ENCODE results near the gene NDUFAF4. TPM values are rescaled to one million over a fixed set of nuclear protein-coding genes. Genes with fewer than 3 reads are reported as not detected.
A peak's percentile ranks its signal among the peaks of the same experiment; 100 is the strongest.

The NDUFAF4 gene
- 10.3 and 21.5 TPM in 2 replicates for total RNA-seq (2012; rRNA removed)

DNA sequence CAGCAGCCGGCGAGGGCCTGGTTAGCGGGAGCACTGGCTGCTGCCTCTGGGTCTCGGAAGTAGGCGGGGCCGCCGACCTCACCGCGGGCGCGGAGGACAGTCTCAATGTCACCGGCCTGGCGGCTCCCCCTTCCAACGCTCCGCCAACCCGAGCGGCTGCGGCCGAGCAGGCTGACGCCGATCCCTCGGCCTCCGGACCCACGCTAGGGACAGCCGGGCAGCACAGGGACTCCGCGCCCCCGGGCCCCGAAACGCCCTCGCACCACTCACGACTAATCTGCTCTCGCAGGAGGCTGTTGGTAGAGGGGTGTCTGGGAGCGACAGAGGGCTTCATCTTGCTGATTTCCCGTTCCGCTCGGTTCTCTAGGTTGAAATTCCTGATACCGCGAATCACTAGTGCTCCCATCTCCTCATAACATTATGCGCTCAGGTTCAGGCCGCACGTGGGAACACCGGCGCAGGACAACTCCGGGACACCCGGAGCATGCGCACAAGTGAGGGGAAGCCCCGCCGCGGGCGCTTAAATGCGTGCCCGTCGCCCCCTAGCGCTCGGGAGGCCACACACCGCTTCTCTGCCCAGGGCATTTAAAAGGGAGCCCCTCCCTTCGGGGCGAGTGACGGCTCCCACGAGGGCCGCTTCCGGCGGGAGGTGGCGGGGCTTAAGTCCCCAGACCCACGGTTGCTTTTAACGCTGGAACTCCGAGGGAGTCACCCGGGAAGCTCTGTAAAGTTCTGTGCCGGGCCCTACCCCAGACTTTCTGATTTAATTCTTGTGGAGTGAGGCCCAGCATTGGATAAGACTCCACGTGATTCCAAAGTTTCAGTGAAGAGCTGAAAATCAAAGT is at the start of gene NDUFAF4:
NDUFAF4 (minus strand) TSS at position 496 of the 845 bp plus-strand sequence; CDS start at position 406, 90 bp downstream.
- Histone ChIP-seq H3K4me3 (ENCODE audit: low read length) (peak within 1 kb of the TSS; percentile 93), H3K4me2 (ENCODE audit: low read length) (peak within 1 kb of the TSS; percentile 85), H3K36me3 (ENCODE audit: insufficient read depth, low read length) (peaks cover 25% of the 10 kb centered on the region), H3K27me3 (ENCODE audit: control insufficient read depth, insufficient read depth, low read length) (peaks cover 4% of the 10 kb centered on the region), H3K9ac (ENCODE audit: low read depth, low read length) (peak within 1 kb of the TSS; percentile 87), H3K9me3 (replicated peaks; ENCODE audit: low read length) (no peaks in the 10 kb centered on the region), H3K4me1 (ENCODE audit: control insufficient read depth, insufficient read depth, low read length) (peaks cover 17% of the 10 kb centered on the region)

DNA sequence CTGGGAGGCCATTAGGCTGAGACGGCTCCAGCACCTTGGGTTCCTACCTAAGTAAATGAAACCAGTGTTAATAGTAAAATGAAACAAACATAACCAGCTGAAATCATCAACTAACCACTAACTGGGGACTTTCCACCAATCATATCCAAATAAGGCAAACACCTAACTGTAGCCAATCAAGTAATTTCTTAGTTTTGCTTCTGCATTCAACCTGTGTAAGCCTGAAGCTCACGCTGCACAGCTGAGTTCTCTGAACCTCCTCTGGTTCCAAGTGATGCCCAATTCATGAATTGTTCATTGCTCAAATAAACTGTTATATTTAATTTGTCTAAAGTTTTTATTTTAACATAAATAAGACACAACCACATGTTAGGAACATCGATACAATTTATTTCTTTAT is 49.4 kb upstream of the NDUFAF4 start:
- H3K9me3 ChIP-seq (replicated peaks; ENCODE audit: low read length): no peaks in the 10 kb centered on the region
- H3K4me2 ChIP-seq (ENCODE audit: low read length): no peak overlapping the region
- H3K9ac ChIP-seq (ENCODE audit: low read depth, low read length): no peak overlapping the region
- H3K4me3 ChIP-seq (ENCODE audit: low read length): no peak overlapping the region
- H3K4me1 ChIP-seq (ENCODE audit: control insufficient read depth, insufficient read depth, low read length): no peaks in the 10 kb centered on the region
- H3K36me3 ChIP-seq (ENCODE audit: insufficient read depth, low read length): no peaks in the 10 kb centered on the region
- peaks cover 15% of the 10 kb centered on the region for H3K27me3 ChIP-seq (ENCODE audit: control insufficient read depth, insufficient read depth, low read length)

DNA sequence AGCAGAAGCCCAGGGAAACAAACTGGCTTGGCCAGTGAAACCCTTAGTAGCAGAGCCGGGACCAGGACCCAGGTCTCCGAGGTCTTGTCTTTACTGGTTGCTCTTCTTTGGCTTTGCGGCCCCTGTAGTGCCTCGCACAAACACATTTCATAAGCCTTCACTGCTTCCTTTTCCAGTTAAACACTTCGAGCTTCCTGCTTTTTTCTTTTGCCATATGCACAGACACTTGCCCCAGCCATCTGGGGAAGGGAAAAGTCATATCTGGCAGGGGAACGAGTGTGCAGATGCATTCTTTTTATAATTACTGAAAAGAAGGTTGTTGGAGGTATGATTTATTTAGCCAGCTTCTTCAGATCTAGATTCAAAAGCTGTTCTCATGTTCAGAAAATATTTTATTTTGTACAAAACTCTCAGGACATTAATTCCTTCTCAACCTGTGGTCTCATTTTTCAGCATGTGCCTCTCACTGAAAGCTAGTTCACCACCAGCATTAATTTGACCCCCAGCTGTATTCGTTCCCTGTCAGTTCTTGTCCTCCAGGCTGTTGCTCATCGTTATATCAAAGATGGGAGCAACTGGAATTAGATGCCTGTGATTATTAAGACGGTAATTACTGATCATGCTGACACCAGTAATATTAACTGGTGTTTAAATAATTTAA is 46.0 kb upstream of the NDUFAF4 start:
- Histone ChIP-seq H3K9me3 (replicated peaks; ENCODE audit: low read length) (no peaks in the 10 kb centered on the region), H3K4me3 (ENCODE audit: low read length) (no peak overlapping the region), H3K9ac (ENCODE audit: low read depth, low read length) (no peak overlapping the region), H3K27me3 (ENCODE audit: control insufficient read depth, insufficient read depth, low read length) (peaks cover 15% of the 10 kb centered on the region), H3K4me1 (ENCODE audit: control insufficient read depth, insufficient read depth, low read length) (peaks cover 9% of the 10 kb centered on the region), H3K36me3 (ENCODE audit: insufficient read depth, low read length) (no peaks in the 10 kb centered on the region), H3K4me2 (ENCODE audit: low read length) (no peak overlapping the region)

- H3K4me3 ChIP-seq (ENCODE audit: low read length): no peak overlapping the region
- H3K27me3 ChIP-seq (ENCODE audit: control insufficient read depth, insufficient read depth, low read length): peaks cover 15% of the 10 kb centered on the region
- peaks cover 15% of the 10 kb centered on the region for H3K4me1 ChIP-seq (ENCODE audit: control insufficient read depth, insufficient read depth, low read length)
- no peak overlapping the region for H3K4me2 ChIP-seq (ENCODE audit: low read length)
- no peak overlapping the region for H3K9ac ChIP-seq (ENCODE audit: low read depth, low read length)
- H3K36me3 ChIP-seq (ENCODE audit: insufficient read depth, low read length): no peaks in the 10 kb centered on the region
- H3K9me3 ChIP-seq (replicated peaks; ENCODE audit: low read length): no peaks in the 10 kb centered on the region
Observed at GRCh38 chr6:96942676-96943075, 45.0 kb upstream of the NDUFAF4 start.

DNA sequence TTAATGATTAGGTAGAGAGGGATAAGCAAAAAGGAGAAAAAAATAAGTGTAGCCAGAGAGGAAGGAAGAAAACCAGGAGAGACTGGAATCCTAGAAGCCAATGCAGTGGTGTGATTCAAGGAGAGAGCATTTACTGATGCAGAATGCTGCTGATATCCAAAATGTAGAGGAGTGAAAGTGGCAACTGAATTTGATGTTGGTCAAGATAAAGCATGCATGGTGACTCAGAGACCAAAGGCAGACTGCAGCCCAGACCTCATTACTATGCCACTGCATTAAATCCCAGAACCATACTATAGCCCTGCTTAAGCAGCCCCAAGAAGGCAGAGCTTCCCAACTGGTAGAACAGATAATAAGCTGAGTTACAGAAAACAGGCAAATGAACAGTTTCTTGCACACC is 42.6 kb upstream of the NDUFAF4 start:
- Histone ChIP-seq H3K4me3 (ENCODE audit: low read length) (no peak overlapping the region), H3K4me2 (ENCODE audit: low read length) (no peak overlapping the region), H3K36me3 (ENCODE audit: insufficient read depth, low read length) (no peaks in the 10 kb centered on the region), H3K4me1 (ENCODE audit: control insufficient read depth, insufficient read depth, low read length) (peaks cover 15% of the 10 kb centered on the region), H3K9ac (ENCODE audit: low read depth, low read length) (no peak overlapping the region), H3K9me3 (replicated peaks; ENCODE audit: low read length) (no peaks in the 10 kb centered on the region), H3K27me3 (ENCODE audit: control insufficient read depth, insufficient read depth, low read length) (peaks cover 15% of the 10 kb centered on the region)

- Histone ChIP-seq H3K36me3 (ENCODE audit: insufficient read depth, low read length) (no peaks in the 10 kb centered on the region), H3K4me3 (ENCODE audit: low read length) (no peak overlapping the region), H3K4me1 (ENCODE audit: control insufficient read depth, insufficient read depth, low read length) (peaks cover 15% of the 10 kb centered on the region), H3K4me2 (ENCODE audit: low read length) (peak overlapping the region; percentile 32), H3K9ac (ENCODE audit: low read depth, low read length) (no peak overlapping the region), H3K27me3 (ENCODE audit: control insufficient read depth, insufficient read depth, low read length) (peaks cover 15% of the 10 kb centered on the region), H3K9me3 (replicated peaks; ENCODE audit: low read length) (no peaks in the 10 kb centered on the region)
Observed at GRCh38 chr6:96939007-96939805, 41.5 kb upstream of the NDUFAF4 start.

GRCh38 chr6:96934087-96934486 is 36.4 kb upstream of the NDUFAF4 start:
- Histone ChIP-seq H3K9me3 (replicated peaks; ENCODE audit: low read length) (no peaks in the 10 kb centered on the region), H3K27me3 (ENCODE audit: control insufficient read depth, insufficient read depth, low read length) (peaks cover 40% of the 10 kb centered on the region), H3K9ac (ENCODE audit: low read depth, low read length) (no peak overlapping the region), H3K4me2 (ENCODE audit: low read length) (no peak overlapping the region), H3K4me3 (ENCODE audit: low read length) (no peak overlapping the region), H3K4me1 (ENCODE audit: control insufficient read depth, insufficient read depth, low read length) (peaks cover 10% of the 10 kb centered on the region), H3K36me3 (ENCODE audit: insufficient read depth, low read length) (no peaks in the 10 kb centered on the region)

DNA sequence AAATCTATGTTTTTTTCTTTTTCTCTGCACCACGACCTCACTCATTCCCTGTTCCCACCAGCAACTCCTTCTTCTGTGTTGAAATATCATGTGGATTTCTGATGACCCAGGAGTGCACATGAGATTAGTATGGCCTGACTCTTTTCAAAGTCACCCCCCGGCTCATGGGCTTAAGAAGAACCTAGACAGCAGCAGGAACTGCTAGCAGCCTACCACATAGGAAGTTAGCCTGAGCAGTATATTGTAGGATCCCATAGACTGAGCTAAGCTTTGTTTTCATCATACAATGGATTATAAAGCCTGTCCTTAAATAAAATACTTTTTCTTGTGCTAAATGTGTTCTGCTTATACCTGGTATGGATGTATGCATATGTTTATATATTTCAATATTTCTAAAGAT is 33.5 kb upstream of the NDUFAF4 start:
- Histone ChIP-seq H3K9ac (ENCODE audit: low read depth, low read length) (no peak overlapping the region), H3K4me2 (ENCODE audit: low read length) (no peak overlapping the region), H3K36me3 (ENCODE audit: insufficient read depth, low read length) (no peaks in the 10 kb centered on the region), H3K4me3 (ENCODE audit: low read length) (no peak overlapping the region), H3K4me1 (ENCODE audit: control insufficient read depth, insufficient read depth, low read length) (no peaks in the 10 kb centered on the region), H3K9me3 (replicated peaks; ENCODE audit: low read length) (no peaks in the 10 kb centered on the region), H3K27me3 (ENCODE audit: control insufficient read depth, insufficient read depth, low read length) (peaks cover 68% of the 10 kb centered on the region)

GRCh38 chr6:96929741-96930140 is 32.0 kb upstream of the NDUFAF4 start:
- Histone ChIP-seq H3K9ac (ENCODE audit: low read depth, low read length) (no peak overlapping the region), H3K36me3 (ENCODE audit: insufficient read depth, low read length) (no peaks in the 10 kb centered on the region), H3K4me2 (ENCODE audit: low read length) (no peak overlapping the region), H3K4me1 (ENCODE audit: control insufficient read depth, insufficient read depth, low read length) (peaks cover 4% of the 10 kb centered on the region), H3K9me3 (replicated peaks; ENCODE audit: low read length) (no peaks in the 10 kb centered on the region), H3K27me3 (ENCODE audit: control insufficient read depth, insufficient read depth, low read length) (peaks cover 82% of the 10 kb centered on the region), H3K4me3 (ENCODE audit: low read length) (no peak overlapping the region)

DNA sequence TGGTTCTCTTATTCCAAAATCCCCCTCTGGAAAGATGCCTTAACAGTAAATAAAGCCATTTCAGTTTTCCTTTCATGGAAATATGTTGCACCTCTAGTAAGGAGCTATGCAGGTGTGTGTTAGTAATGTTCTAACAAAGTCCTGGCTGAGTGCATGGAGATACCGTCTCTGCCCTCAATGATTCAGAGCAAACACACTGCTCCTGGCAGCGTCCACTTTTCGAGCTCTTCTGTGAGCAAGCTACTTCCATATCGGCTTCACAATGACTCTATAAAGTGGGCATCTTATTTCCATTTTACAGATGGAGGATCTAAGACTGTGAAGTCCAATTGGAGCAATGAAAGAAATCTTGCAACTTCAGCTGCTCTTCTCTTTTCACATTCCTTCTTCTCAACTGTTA is 30.0 kb upstream of the NDUFAF4 start:
- H3K36me3 ChIP-seq (ENCODE audit: insufficient read depth, low read length): no peaks in the 10 kb centered on the region
- H3K27me3 ChIP-seq (ENCODE audit: control insufficient read depth, insufficient read depth, low read length): peaks cover 87% of the 10 kb centered on the region
- H3K4me3 ChIP-seq (ENCODE audit: low read length): no peak overlapping the region
- no peak overlapping the region for H3K4me2 ChIP-seq (ENCODE audit: low read length)
- no peak overlapping the region for H3K9ac ChIP-seq (ENCODE audit: low read depth, low read length)
- peaks cover 7% of the 10 kb centered on the region for H3K4me1 ChIP-seq (ENCODE audit: control insufficient read depth, insufficient read depth, low read length)
- H3K9me3 ChIP-seq (replicated peaks; ENCODE audit: low read length): no peaks in the 10 kb centered on the region

DNA sequence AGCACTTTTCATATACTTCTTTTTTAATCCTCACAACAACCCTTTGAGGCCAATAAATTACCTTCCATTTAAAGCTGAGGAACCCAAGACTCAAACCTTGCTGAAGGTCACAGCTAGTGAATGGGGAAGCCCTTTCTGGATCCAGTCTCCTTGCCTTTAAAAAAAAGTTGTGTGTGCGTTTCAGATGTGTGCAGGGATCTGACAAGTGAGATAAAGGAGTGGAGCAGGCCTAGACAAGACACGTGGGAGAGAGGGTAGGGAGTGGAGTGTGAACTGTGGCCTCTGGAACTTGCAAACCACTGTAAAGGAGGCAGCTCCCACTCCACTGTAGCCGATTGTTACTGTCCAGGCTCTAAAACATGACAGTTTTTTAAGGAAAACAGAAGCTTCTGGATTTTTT is 28.7 kb upstream of the NDUFAF4 start:
- Histone ChIP-seq H3K4me2 (ENCODE audit: low read length) (no peak overlapping the region), H3K4me1 (ENCODE audit: control insufficient read depth, insufficient read depth, low read length) (peaks cover 7% of the 10 kb centered on the region), H3K9me3 (replicated peaks; ENCODE audit: low read length) (no peaks in the 10 kb centered on the region), H3K4me3 (ENCODE audit: low read length) (no peak overlapping the region), H3K27me3 (ENCODE audit: control insufficient read depth, insufficient read depth, low read length) (peaks cover 95% of the 10 kb centered on the region), H3K9ac (ENCODE audit: low read depth, low read length) (no peak overlapping the region), H3K36me3 (ENCODE audit: insufficient read depth, low read length) (no peaks in the 10 kb centered on the region)
